GM12892 (cell line): ENCODE measurements around the gene MEN1.

ENCODE experiments used
- POLR2AphosphoS5 ChIP-seq: IDR thresholded peaks from 2 replicates; pipeline ENCODE4 v1.6.1; 2011; ENCODE audit warnings: low read depth, low read length, control low read depth
- TAF1 ChIP-seq: IDR thresholded peaks from 2 replicates; pipeline ENCODE4 v1.6.1; 2011; ENCODE audit warnings: low read depth, mild to moderate bottlenecking, control low read depth, low read length, borderline replicate concordance

- TF ChIP-seq POLR2AphosphoS5, result no peak
- no peak for TF ChIP-seq TAF1
Measured at GRCh38 chr11:64838600-64839334, 28.4 kb upstream of the MEN1 start.
